MCF 10A (cell line): ENCODE results near the gene TACR1. TPM values are rescaled to one million over a fixed set of nuclear protein-coding genes. Genes with fewer than 3 reads are reported as not detected.

Source experiments
- BruUV-seq: library from RNA; stranded (reverse); fragments of 400-500 nt; replicated peaks from 2 replicates; lab custom pipeline; 2021; lab: Mats Ljungman, UMichigan
- CTCF ChIA-PET: fragments of 300-600 bp; sonication (Branson Sonifier 250); formaldehyde crosslinking; extraction: SDS; loops from one replicate; lab custom pipeline; 2021; ENCODE audit warnings: antibody characterized with exemption, inconsistent platforms; lab: Yijun Ruan, JAX
- POLR2A ChIA-PET: fragments of 300-600, 350-650 bp; sonication (Branson Sonifier 250); formaldehyde crosslinking; extraction: SDS; loops from one replicate; lab custom pipeline; 2020; ENCODE audit warnings: antibody characterized with exemption, inconsistent platforms; lab: Yijun Ruan, JAX
- DNase-seq: peaks from one replicate; pipeline ENCODE4 v3.0.0-alpha.2; 2018; ENCODE audit not compliant: unreplicated experiment
- H3K27ac Mint-ChIP-seq: one replicate; pipeline ENCODE4 v1.8.0; 2022; ENCODE audit warnings: mild to moderate bottlenecking, low read depth, mixed read lengths; ENCODE audit not compliant: unreplicated experiment
- H3K27me3 Mint-ChIP-seq: one replicate; pipeline ENCODE4 v1.8.0; 2022; ENCODE audit warnings: mixed read lengths; ENCODE audit not compliant: insufficient read depth, unreplicated experiment
- H3K36me3 Mint-ChIP-seq: one replicate; pipeline ENCODE4 v1.8.0; 2022; ENCODE audit warnings: mild to moderate bottlenecking, moderate library complexity, mixed read lengths; ENCODE audit not compliant: insufficient read depth, unreplicated experiment
- H3K4me1 Mint-ChIP-seq: one replicate; pipeline ENCODE4 v1.8.0; 2022; ENCODE audit warnings: mixed read lengths; ENCODE audit not compliant: insufficient read depth, unreplicated experiment
- H3K4me3 Mint-ChIP-seq: one replicate; pipeline ENCODE4 v1.8.0; 2022; ENCODE audit warnings: mild to moderate bottlenecking, moderate library complexity, mixed read lengths; ENCODE audit not compliant: unreplicated experiment
- H3K9me3 Mint-ChIP-seq: one replicate; pipeline ENCODE4 v1.8.0; 2022; ENCODE audit warnings: mixed read lengths; ENCODE audit not compliant: unreplicated experiment
- CTCF ChIP-seq: fragments of 200-600 bp; IDR thresholded peaks from one replicate; pipeline ENCODE4 v1.8.0; 2022; ENCODE audit warnings: antibody characterized with exemption, mild to moderate bottlenecking; ENCODE audit not compliant: unreplicated experiment
- intact Hi-C: fragments of 100-400 bp; cut with micrococcal nuclease; formaldehyde crosslinking; loops from 2 replicates; pipeline ENCODE4 v1.14.1; 2022
- total RNA-seq: library from RNA; stranded (reverse); gene quantifications from 2 replicates; pipeline ENCODE4 v1.2.3, GENCODE V29; 2022

Gene TACR1
- total RNA-seq, 1 experiment from 2014 or later, result not detected

GRCh38 chr2:75108937-75109482, 90.3 kb downstream of the TACR1 start:
- Mint-ChIP-seq H3K4me1 (no peaks in the 10 kb centered on the region), H3K4me3 (no peak overlapping the region), H3K27me3 (peaks cover 13% of the 10 kb centered on the region), H3K36me3 (no peaks in the 10 kb centered on the region), H3K9me3 (no peaks in the 10 kb centered on the region), H3K27ac (no peak overlapping the region)
- CTCF ChIA-PET, result interaction anchor here (0.7 kb wide), 1 partner anchor 498 kb away, joined by 3 read pairs; no protein-coding TSS in a partner anchor
- POLR2A ChIA-PET, result no interaction called here
- DNase-seq, result no peak
- intact Hi-C loops, result no loop called here
- TF ChIP-seq CTCF, result no peak
- no TSS peak for BruUV-seq

GRCh38 chr2:75102011-75102410, 97.3 kb downstream of the TACR1 start:
- Mint-ChIP-seq H3K27ac (no peak overlapping the region), H3K4me1 (peaks cover 17% of the 10 kb centered on the region), H3K27me3 (peaks cover 3% of the 10 kb centered on the region), H3K9me3 (no peaks in the 10 kb centered on the region), H3K36me3 (no peaks in the 10 kb centered on the region), H3K4me3 (no peak overlapping the region)
- CTCF ChIA-PET, result interaction anchor here (0.6 to 1.3 kb wide), 2 partner anchors 37 to 68 kb away, joined by 3 to 4 read pairs; no protein-coding TSS in a partner anchor
- no peak for TF ChIP-seq CTCF
- no TSS peak for BruUV-seq
- POLR2A ChIA-PET, result no interaction called here
- no peak for DNase-seq
- intact Hi-C loops, result no loop called here

- Mint-ChIP-seq H3K36me3 (no peaks in the 10 kb centered on the region), H3K27ac (no peak overlapping the region), H3K27me3 (no peaks in the 10 kb centered on the region), H3K4me3 (no peak overlapping the region), H3K4me1 (peaks cover 17% of the 10 kb centered on the region), H3K9me3 (no peaks in the 10 kb centered on the region)
- intact Hi-C loops, result no loop called here
- no peak for DNase-seq
- TF ChIP-seq CTCF, result no peak
- ChIA-PET CTCF (interaction anchor here (0.7 to 1.8 kb wide), 5 partner anchors 37 to 187 kb away, joined by 3 to 6 read pairs (median 3); no protein-coding TSS in a partner anchor), POLR2A (interaction anchor here (0.6 kb wide), 1 partner anchor 37 kb away, joined by 3 read pairs; no protein-coding TSS in a partner anchor)
- BruUV-seq, result no TSS peak
Observed at GRCh38 chr2:75100801-75101151, 98.5 kb downstream of the TACR1 start.

GRCh38 chr2:75100011-75100800, 99.1 kb downstream of the TACR1 start:
- no peaks in the 10 kb centered on the region for H3K27me3 Mint-ChIP-seq
- peaks cover 17% of the 10 kb centered on the region for H3K4me1 Mint-ChIP-seq
- no peak overlapping the region for H3K4me3 Mint-ChIP-seq
- ChIA-PET CTCF (interaction anchor here (0.6 to 1.8 kb wide), 11 partner anchors 24 to 421 kb away, joined by 3 to 6 read pairs (median 3); no protein-coding TSS in a partner anchor), POLR2A (interaction anchor here (0.6 kb wide), 1 partner anchor 37 kb away, joined by 3 read pairs; no protein-coding TSS in a partner anchor)
- no peaks in the 10 kb centered on the region for H3K36me3 Mint-ChIP-seq
- H3K27ac Mint-ChIP-seq, result no peak overlapping the region
- peak; percentile 46 for DNase-seq
- no peak for TF ChIP-seq CTCF
- no TSS peak for BruUV-seq
- H3K9me3 Mint-ChIP-seq, result no peaks in the 10 kb centered on the region
- intact Hi-C loops, result no loop called here
